Superior temporal gyrus (tissue), 1 donor: ENCODE results near the gene NCS1.
A peak's percentile ranks its signal among the peaks of the same experiment; 100 is the strongest.

Source experiments
- DNase-seq: peaks from one replicate; pipeline ENCODE4 v3.0.0-alpha.2; 2016; ENCODE audit errors: extremely low spot score

NCS1 gene

GRCh38 chr9:130172161-130172857 lies at the start of gene NCS1:
NCS1 (plus strand) TSS chr9:130172404; CDS start chr9:130172664, 260 bp downstream.
- peak; percentile 53 for DNase-seq

- DNase-seq, result no peak
Measured at GRCh38 chr9:130122456-130122855, 49.7 kb upstream of the NCS1 start.

GRCh38 chr9:130124085-130124860 lies 47.9 kb upstream of the NCS1 start:
- no peak for DNase-seq

GRCh38 chr9:130126721-130127433 lies 45.3 kb upstream of the NCS1 start:
- no peak for DNase-seq

- DNase-seq, result no peak
Measured at GRCh38 chr9:130128251-130128650, 44.0 kb upstream of the NCS1 start.

GRCh38 chr9:130128733-130129431 lies 43.3 kb upstream of the NCS1 start:
- peak; percentile 31 for DNase-seq

- DNase-seq, result no peak
Measured at GRCh38 chr9:130129432-130130061, 42.7 kb upstream of the NCS1 start.

GRCh38 chr9:130132746-130133145 lies 39.5 kb upstream of the NCS1 start:
- DNase-seq, result no peak

GRCh38 chr9:130137081-130137640 lies 35.0 kb upstream of the NCS1 start:
- peak; percentile 30 for DNase-seq

GRCh38 chr9:130137641-130138081 lies 34.5 kb upstream of the NCS1 start:
- DNase-seq, result peak; percentile 63

GRCh38 chr9:130138171-130138653 lies 34.0 kb upstream of the NCS1 start:
- no peak for DNase-seq

GRCh38 chr9:130138791-130139190 lies 33.4 kb upstream of the NCS1 start:
- DNase-seq, result peak; percentile 78

GRCh38 chr9:130139251-130139650 lies 33.0 kb upstream of the NCS1 start:
- DNase-seq, result no peak

- no peak for DNase-seq
Measured at GRCh38 chr9:130140706-130141105, 31.5 kb upstream of the NCS1 start.

GRCh38 chr9:130142056-130142455 lies 30.1 kb upstream of the NCS1 start:
- no peak for DNase-seq

- no peak for DNase-seq
Measured at GRCh38 chr9:130142641-130143040, 29.6 kb upstream of the NCS1 start.

- DNase-seq, result no peak
Measured at GRCh38 chr9:130143279-130143893, 28.8 kb upstream of the NCS1 start.

GRCh38 chr9:130143958-130144366 lies 28.2 kb upstream of the NCS1 start:
- no peak for DNase-seq

- no peak for DNase-seq
Measured at GRCh38 chr9:130144703-130145102, 27.5 kb upstream of the NCS1 start.

- no peak for DNase-seq
Measured at GRCh38 chr9:130145658-130146057, 26.5 kb upstream of the NCS1 start.
